ENCODE results near the gene NTN1. TPM values are rescaled to one million over a fixed set of nuclear protein-coding genes. Genes with fewer than 3 reads are reported as not detected.

The NTN1 gene
- total RNA-seq, 4 donors from 2014 or later, result 74.3 to 211 (median 107) TPM

GRCh38 chr17:9021992-9022572, 772 bp downstream of the NTN1 start:
- H3K36me3 ChIP-seq, result no peaks in the 10 kb centered on the region
- H3K4me3 ChIP-seq, result peak overlapping the region; percentile 78 to 90
- TF ChIP-seq POLR2AphosphoS5 (IDR thresholded peaks at IDR 0.05) (no peak), POLR2A (IDR thresholded peaks at IDR 0.05) (peak in 1 of 2 donors; percentile 48), CTCF (IDR thresholded peaks at IDR 0.05) (peak in 1 of 4 experiments; percentile 12), EP300 (IDR thresholded peaks at IDR 0.05) (no peak)
- H3K27me3 ChIP-seq, result peaks cover 15% of the 10 kb centered on the region
- WGBS, 2 donors (ENCODE audit: low coverage in 1 of 2), result 0% methylated on average over 1 of the region's 79 CpGs; no CpG with 5 or more reads in 1 of the 2 donors
- H3K4me1 ChIP-seq, result peaks cover 0 to 64% (median 14%) of the 10 kb centered on the region in 3 donors
- H3K27ac ChIP-seq, result peak overlapping the region; percentile 89 to 97 (median 90)
- no peaks in the 10 kb centered on the region for H3K9me3 ChIP-seq
- ATAC-seq, result peak; percentile 62

- Histone ChIP-seq H3K36me3 (no peaks in the 10 kb centered on the region), H3K4me3 (peak overlapping the region; percentile 78 to 90), H3K4me1 (peaks cover 0 to 71% (median 14%) of the 10 kb centered on the region in 3 donors), H3K27me3 (peaks cover 15% of the 10 kb centered on the region), H3K9me3 (no peaks in the 10 kb centered on the region), H3K27ac (peak overlapping the region; percentile 89 to 97 (median 90))
- TF ChIP-seq POLR2AphosphoS5 (IDR thresholded peaks at IDR 0.05) (peak; percentile 11), EP300 (IDR thresholded peaks at IDR 0.05) (no peak), CTCF (IDR thresholded peaks at IDR 0.05) (no peak), POLR2A (IDR thresholded peaks at IDR 0.05) (no peak)
- 0% methylated on average over 1 of the region's 106 CpGs; no CpG with 5 or more reads in 1 of the 2 donors for WGBS, 2 donors (ENCODE audit: low coverage in 1 of 2)
- peak; percentile 3 for ATAC-seq
Observed at GRCh38 chr17:9022573-9023391, 1.5 kb downstream of the NTN1 start.

- ATAC-seq, result no peak
- 20 to 37% methylated on average over 10 to 11 of the region's 49 CpGs for WGBS, 2 donors (ENCODE audit: low coverage in 1 of 2)
- Histone ChIP-seq H3K27me3 (peaks cover 15% of the 10 kb centered on the region), H3K4me1 (peaks cover 0 to 80% (median 14%) of the 10 kb centered on the region in 3 donors), H3K36me3 (no peaks in the 10 kb centered on the region), H3K9me3 (no peaks in the 10 kb centered on the region), H3K27ac (peak overlapping the region; percentile 25 to 97 (median 90)), H3K4me3 (peak overlapping the region; percentile 78 to 90)
- no peak for TF ChIP-seq CTCF (IDR thresholded peaks at IDR 0.05)
- TF ChIP-seq POLR2A (IDR thresholded peaks at IDR 0.05), result no peak
- no peak for TF ChIP-seq POLR2AphosphoS5 (IDR thresholded peaks at IDR 0.05)
- TF ChIP-seq EP300 (IDR thresholded peaks at IDR 0.05), result no peak
Observed at GRCh38 chr17:9023392-9024218, 2.3 kb downstream of the NTN1 start.

GRCh38 chr17:9024497-9024896, 3.2 kb downstream of the NTN1 start:
- Histone ChIP-seq H3K27ac (peak overlapping the region; percentile 26 to 97 (median 90)), H3K4me3 (peak overlapping the region; percentile 78 to 90)
- 45 to 86% methylated on average over 9 to 13 of the region's 14 CpGs for WGBS, 2 donors (ENCODE audit: low coverage in 1 of 2)

More at GRCh38 chr17:9024497-9024896, 3.2 kb downstream of the NTN1 start:
- TF ChIP-seq POLR2A (IDR thresholded peaks at IDR 0.05) (no peak), EP300 (IDR thresholded peaks at IDR 0.05) (no peak), CTCF (IDR thresholded peaks at IDR 0.05) (no peak), POLR2AphosphoS5 (IDR thresholded peaks at IDR 0.05) (peak; percentile 6)
- H3K36me3 ChIP-seq, result no peaks in the 10 kb centered on the region
- peaks cover 0 to 88% (median 14%) of the 10 kb centered on the region in 3 donors for H3K4me1 ChIP-seq
- H3K27me3 ChIP-seq, result peaks cover 15% of the 10 kb centered on the region
- ATAC-seq, result no peak
- no peaks in the 10 kb centered on the region for H3K9me3 ChIP-seq

Measured in gastroesophageal sphincter (tissue), 4 donors.